ENCODE data around the gene RNF32.

DNA sequence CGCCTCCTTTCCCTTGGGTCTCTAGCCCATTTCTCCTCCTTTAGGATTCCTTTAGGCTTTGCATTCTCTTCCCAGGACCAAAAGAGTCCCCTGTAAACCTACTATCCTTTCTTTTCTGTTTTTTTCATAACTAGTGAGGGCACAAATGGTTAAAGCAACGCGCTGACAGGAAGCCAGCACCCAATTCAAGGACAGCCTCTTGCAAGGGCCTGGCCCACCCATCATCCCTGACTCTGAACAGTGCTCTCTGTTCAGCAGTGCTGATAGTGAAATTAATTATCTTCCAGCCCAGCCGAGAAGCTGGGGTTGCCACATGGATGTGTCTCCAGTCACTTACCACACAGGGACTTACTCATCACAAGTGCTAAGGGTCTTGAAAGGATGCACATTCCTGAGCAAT is 38.3 kb upstream of the RNF32 start:
- no peak for TF ChIP-seq POLR2A (IDR thresholded peaks at IDR 0.05; ENCODE audit: low read length)
- no peak for TF ChIP-seq GATA1 (IDR thresholded peaks at IDR 0.05; ENCODE audit: low read depth, low read length)
